PC-9 (cell line): ENCODE results near the gene RPL38.

Experiments used
- CTCF ChIP-seq: fragments of 200-600 bp; sonication (generic); conservative IDR thresholded peaks from 2 replicates; pipeline ENCODE4 v1.6.1; 2017; ENCODE audit warnings: mixed run types, antibody characterized with exemption, mild to moderate bottlenecking, moderate library complexity
- EZH2 ChIP-seq: fragments of 200-600 bp; sonication (generic); IDR thresholded peaks from 2 replicates; pipeline ENCODE4 v1.8.0; 2017; ENCODE audit warnings: antibody characterized with exemption, low read depth

- TF ChIP-seq CTCF: no peak
- no peak for TF ChIP-seq EZH2
These were observed 20.1 kb upstream of the RPL38 start for GRCh38 chr17:74183411-74183810.
